ENCODE measurements around the gene PLPP1.

PLPP1 gene

GRCh38 chr5:55483885-55484284 is 50.9 kb downstream of the PLPP1 start:
- DNase-seq (ENCODE audit: low spot score), result no peak
- TF ChIP-seq CTCF (IDR thresholded peaks at IDR 0.05; ENCODE audit: borderline replicate concordance, control extremely low read depth, extremely low read depth, insufficient read depth, missing control alignments), result no peak
- in situ Hi-C loops (cut with MboI; ENCODE audit: low sequenced_read_pairs, unreplicated experiment), result no loop called here

- no peak for TF ChIP-seq CTCF (IDR thresholded peaks at IDR 0.05; ENCODE audit: borderline replicate concordance, control extremely low read depth, extremely low read depth, insufficient read depth, missing control alignments)
- no peak for DNase-seq (ENCODE audit: low spot score)
- in situ Hi-C loops (cut with MboI; ENCODE audit: low sequenced_read_pairs, unreplicated experiment), result no loop called here
Observed at GRCh38 chr5:55481293-55481855, 53.4 kb downstream of the PLPP1 start.

GRCh38 chr5:55480781-55481180 is 54.0 kb downstream of the PLPP1 start:
- no peak for TF ChIP-seq CTCF (IDR thresholded peaks at IDR 0.05; ENCODE audit: borderline replicate concordance, control extremely low read depth, extremely low read depth, insufficient read depth, missing control alignments)
- DNase-seq (ENCODE audit: low spot score), result no peak
- in situ Hi-C loops (cut with MboI; ENCODE audit: low sequenced_read_pairs, unreplicated experiment), result no loop called here

- in situ Hi-C loops (cut with MboI; ENCODE audit: low sequenced_read_pairs, unreplicated experiment), result no loop called here
- no peak for DNase-seq (ENCODE audit: low spot score)
- TF ChIP-seq CTCF (IDR thresholded peaks at IDR 0.05; ENCODE audit: borderline replicate concordance, control extremely low read depth, extremely low read depth, insufficient read depth, missing control alignments), result no peak
Observed at GRCh38 chr5:55472642-55473041, 62.1 kb downstream of the PLPP1 start.

- no peak for TF ChIP-seq CTCF (IDR thresholded peaks at IDR 0.05; ENCODE audit: borderline replicate concordance, control extremely low read depth, extremely low read depth, insufficient read depth, missing control alignments)
- in situ Hi-C loops (cut with MboI; ENCODE audit: low sequenced_read_pairs, unreplicated experiment), result no loop called here
- DNase-seq (ENCODE audit: low spot score), result no peak
Observed at GRCh38 chr5:55471468-55471867, 63.3 kb downstream of the PLPP1 start.

- TF ChIP-seq CTCF (IDR thresholded peaks at IDR 0.05; ENCODE audit: borderline replicate concordance, control extremely low read depth, extremely low read depth, insufficient read depth, missing control alignments), result no peak
- in situ Hi-C loops (cut with MboI; ENCODE audit: low sequenced_read_pairs, unreplicated experiment), result no loop called here
- DNase-seq (ENCODE audit: low spot score), result no peak
Observed at GRCh38 chr5:55470282-55470681, 64.5 kb downstream of the PLPP1 start.

- DNase-seq (ENCODE audit: low spot score), result no peak
- no peak for TF ChIP-seq CTCF (IDR thresholded peaks at IDR 0.05; ENCODE audit: borderline replicate concordance, control extremely low read depth, extremely low read depth, insufficient read depth, missing control alignments)
- in situ Hi-C loops (cut with MboI; ENCODE audit: low sequenced_read_pairs, unreplicated experiment), result no loop called here
Observed at GRCh38 chr5:55469839-55470238, 64.9 kb downstream of the PLPP1 start.

Measured in GM13976 (cell line).